ENCODE data around the gene CDH2.

Gene CDH2

DNA sequence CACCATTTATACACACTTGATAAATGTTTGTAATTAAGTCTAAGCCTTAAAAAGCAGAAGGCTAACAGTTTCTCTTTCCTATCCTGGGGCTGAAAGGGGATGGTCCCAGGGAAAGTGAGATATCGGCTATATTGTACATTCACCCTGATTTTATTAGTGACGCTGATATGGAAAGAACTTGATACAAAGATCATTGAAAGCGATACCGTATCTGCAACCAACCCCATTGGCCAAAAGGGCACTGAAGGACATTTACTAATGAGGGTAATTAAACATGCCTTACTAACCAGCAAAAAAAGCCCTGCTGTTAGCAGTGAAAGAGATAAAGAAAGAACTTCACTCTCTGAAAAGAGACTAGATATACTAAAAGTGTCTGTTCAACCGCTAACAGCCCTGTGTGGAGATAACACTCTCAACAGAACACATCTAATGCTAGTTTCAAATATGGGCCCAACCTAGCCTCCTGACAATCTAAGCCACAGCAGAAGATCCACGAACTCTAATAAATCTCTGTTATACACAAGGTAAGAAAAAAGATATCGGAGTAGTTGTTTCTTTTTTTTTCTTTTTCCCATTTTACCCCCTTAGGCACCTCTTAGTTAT lies 200.0 kb downstream of the CDH2 start:
- TF ChIP-seq, protein P1, sequence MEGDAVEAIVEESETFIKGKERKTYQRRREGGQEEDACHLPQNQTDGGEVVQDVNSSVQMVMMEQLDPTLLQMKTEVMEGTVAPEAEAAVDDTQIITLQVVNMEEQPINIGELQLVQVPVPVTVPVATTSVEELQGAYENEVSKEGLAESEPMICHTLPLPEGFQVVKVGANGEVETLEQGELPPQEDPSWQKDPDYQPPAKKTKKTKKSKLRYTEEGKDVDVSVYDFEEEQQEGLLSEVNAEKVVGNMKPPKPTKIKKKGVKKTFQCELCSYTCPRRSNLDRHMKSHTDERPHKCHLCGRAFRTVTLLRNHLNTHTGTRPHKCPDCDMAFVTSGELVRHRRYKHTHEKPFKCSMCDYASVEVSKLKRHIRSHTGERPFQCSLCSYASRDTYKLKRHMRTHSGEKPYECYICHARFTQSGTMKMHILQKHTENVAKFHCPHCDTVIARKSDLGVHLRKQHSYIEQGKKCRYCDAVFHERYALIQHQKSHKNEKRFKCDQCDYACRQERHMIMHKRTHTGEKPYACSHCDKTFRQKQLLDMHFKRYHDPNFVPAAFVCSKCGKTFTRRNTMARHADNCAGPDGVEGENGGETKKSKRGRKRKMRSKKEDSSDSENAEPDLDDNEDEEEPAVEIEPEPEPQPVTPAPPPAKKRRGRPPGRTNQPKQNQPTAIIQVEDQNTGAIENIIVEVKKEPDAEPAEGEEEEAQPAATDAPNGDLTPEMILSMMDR (IDR thresholded peaks at IDR 0.05): no peak
- Histone ChIP-seq H3K9me3 (ENCODE audit: control insufficient read depth, low read length) (no peaks in the 10 kb centered on the region), H3K79me2 (peaks cover 3% of the 10 kb centered on the region), H3K4me2 (ENCODE audit: low read length) (no peak overlapping the region), H3K27me3 (ENCODE audit: control insufficient read depth, insufficient read depth, low read length) (no peaks in the 10 kb centered on the region), H3K9ac (no peak overlapping the region), H3K4me1 (peaks cover 20% of the 10 kb centered on the region), H2AFZ (peak overlapping the region; percentile 48), H3K27ac (no peak overlapping the region), H3K36me3 (ENCODE audit: control insufficient read depth, insufficient read depth, low read length) (no peaks in the 10 kb centered on the region), H3K4me3 (ENCODE audit: low read depth, low read length) (no peak overlapping the region)

DNA sequence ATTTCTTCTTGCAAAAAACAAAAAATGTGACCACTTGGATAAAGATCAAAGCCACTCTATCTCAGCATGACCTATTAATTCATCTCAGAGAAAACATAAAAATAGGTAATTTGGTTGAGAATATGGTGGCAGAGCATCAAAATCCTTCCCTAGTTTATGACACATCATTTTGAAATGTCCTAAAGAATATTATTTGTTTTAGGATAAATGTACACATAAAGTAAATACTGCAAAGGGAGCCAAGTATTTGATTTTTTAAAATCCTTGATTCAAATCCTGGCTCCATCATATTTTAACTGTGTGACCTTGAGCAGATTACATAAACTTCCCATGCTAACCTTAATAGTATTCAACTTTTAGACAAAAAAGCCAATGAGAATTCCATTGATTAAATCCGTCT lies 206.6 kb downstream of the CDH2 start:
- H3K27me3 ChIP-seq (ENCODE audit: control insufficient read depth, insufficient read depth, low read length): no peaks in the 10 kb centered on the region
- H3K27ac ChIP-seq: no peak overlapping the region
- H3K4me1 ChIP-seq: peaks cover 8% of the 10 kb centered on the region
- TF ChIP-seq, protein P1 (IDR thresholded peaks at IDR 0.05): no peak
- no peaks in the 10 kb centered on the region for H3K9me3 ChIP-seq (ENCODE audit: control insufficient read depth, low read length)
- no peak overlapping the region for H3K9ac ChIP-seq
- no peak overlapping the region for H3K4me3 ChIP-seq (ENCODE audit: low read depth, low read length)
- no peaks in the 10 kb centered on the region for H3K36me3 ChIP-seq (ENCODE audit: control insufficient read depth, insufficient read depth, low read length)
- no peak overlapping the region for H3K4me2 ChIP-seq (ENCODE audit: low read length)
- H2AFZ ChIP-seq: no peak overlapping the region
- H3K79me2 ChIP-seq: peaks cover under 1% of the 10 kb centered on the region

DNA sequence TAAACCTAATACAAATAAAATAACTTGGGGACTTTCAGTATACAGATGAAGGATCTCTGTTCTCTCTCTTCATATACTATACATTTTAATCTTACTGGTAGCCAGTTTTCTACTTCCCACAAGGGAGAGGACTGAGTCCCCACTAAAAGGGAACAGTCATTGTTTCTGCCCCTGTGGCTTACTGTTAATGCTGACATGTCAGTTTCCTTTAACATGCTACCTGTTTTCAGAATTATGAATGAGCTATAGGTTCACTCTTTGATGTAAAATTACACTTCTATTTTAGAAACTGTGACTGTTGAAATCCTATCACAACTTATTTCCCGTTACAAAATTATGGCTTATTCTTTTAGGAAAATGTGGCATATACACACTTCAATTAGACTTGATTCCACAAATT lies 207.7 kb downstream of the CDH2 start:
- H3K27ac ChIP-seq: no peak overlapping the region
- H3K4me2 ChIP-seq (ENCODE audit: low read length): no peak overlapping the region
- no peak overlapping the region for H3K9ac ChIP-seq

DNA sequence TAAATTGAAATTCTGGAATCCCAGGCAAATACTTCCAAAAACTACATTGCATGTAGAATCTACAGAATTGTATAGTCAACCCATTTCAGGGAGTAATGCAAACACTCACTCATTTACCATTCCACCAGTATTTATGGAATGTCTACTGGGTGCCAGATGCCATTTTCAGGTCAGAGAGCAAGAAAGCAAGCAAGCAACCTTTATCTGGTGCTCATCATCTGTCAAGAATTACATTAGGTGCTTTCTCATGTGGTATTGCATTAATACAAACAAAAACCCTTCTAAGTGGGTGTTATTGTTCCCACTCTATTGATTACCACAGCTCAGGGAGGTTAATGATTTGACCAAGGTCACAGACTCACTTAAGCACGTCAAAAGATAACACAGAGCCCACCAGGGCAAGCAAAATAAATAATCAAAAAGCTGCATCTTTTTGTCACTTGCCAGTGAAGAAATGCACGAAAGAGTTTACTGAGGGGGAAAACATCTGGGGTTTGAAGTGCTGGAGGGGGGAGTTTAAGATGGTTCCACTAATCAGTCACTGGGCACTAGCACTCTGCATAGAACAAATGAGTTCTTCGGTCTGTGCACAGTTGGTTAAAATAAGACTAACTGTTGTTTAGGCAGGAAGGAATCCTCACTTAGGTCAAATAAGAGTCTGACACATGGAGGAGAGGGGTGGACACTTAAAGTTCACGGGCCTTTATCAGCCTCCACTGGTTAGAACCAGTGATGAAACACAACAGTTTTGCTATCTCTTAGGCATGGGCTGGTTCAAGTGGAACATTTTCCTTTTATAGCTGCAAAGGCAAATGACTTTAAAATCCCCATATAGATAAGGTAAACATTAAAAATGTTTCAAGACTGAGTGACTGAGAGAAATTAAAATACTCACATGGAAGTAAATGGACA lies 208.8 kb downstream of the CDH2 start:
- Histone ChIP-seq H3K27ac (no peak overlapping the region), H3K9ac (no peak overlapping the region), H3K36me3 (ENCODE audit: control insufficient read depth, insufficient read depth, low read length) (no peaks in the 10 kb centered on the region), H3K4me2 (ENCODE audit: low read length) (no peak overlapping the region), H3K27me3 (ENCODE audit: control insufficient read depth, insufficient read depth, low read length) (no peaks in the 10 kb centered on the region), H3K79me2 (no peaks in the 10 kb centered on the region), H3K4me1 (peaks cover 12% of the 10 kb centered on the region), H2AFZ (no peak overlapping the region), H3K9me3 (ENCODE audit: control insufficient read depth, low read length) (no peaks in the 10 kb centered on the region), H3K4me3 (ENCODE audit: low read depth, low read length) (no peak overlapping the region)
- TF ChIP-seq, protein P1 (IDR thresholded peaks at IDR 0.05): no peak

More for the DNA sequence above, 207.7 kb downstream of the CDH2 start:
- H3K27me3 ChIP-seq (ENCODE audit: control insufficient read depth, insufficient read depth, low read length): no peaks in the 10 kb centered on the region
- H3K4me3 ChIP-seq (ENCODE audit: low read depth, low read length): no peak overlapping the region
- H3K4me1 ChIP-seq: peaks cover 8% of the 10 kb centered on the region
- no peaks in the 10 kb centered on the region for H3K79me2 ChIP-seq
- H2AFZ ChIP-seq: no peak overlapping the region
- TF ChIP-seq, protein P1 (IDR thresholded peaks at IDR 0.05): no peak
- no peaks in the 10 kb centered on the region for H3K36me3 ChIP-seq (ENCODE audit: control insufficient read depth, insufficient read depth, low read length)
- H3K9me3 ChIP-seq (ENCODE audit: control insufficient read depth, low read length): no peaks in the 10 kb centered on the region

Data from parathyroid adenoma (tissue), 2 donors.